Upper lobe of left lung (tissue), 4 donors: ENCODE results near the gene VIT.

Experiments
- EP300 ChIP-seq, 4 donors: sonication (generic); formaldehyde crosslinking; IDR thresholded peaks; one replicate each; pipeline ENCODE4 v1.5.1; 2017; ENCODE audit warnings: antibody characterized with exemption in 4 of 4, control low read depth in 2 of 4
- POLR2A ChIP-seq, 4 donors: fragments of 450-650 bp; IDR thresholded peaks; one replicate each; pipeline ENCODE4 v1.5.1; 2016 to 2017; ENCODE audit warnings: antibody characterized with exemption in 4 of 4, mild to moderate bottlenecking in 2 of 4
- POLR2AphosphoS5 ChIP-seq, 2 donors: sonication (generic); formaldehyde crosslinking; IDR thresholded peaks; one replicate each; pipeline ENCODE4 v1.5.1; 2017; ENCODE audit warnings: antibody characterized with exemption in 2 of 2
- TF ChIP-seq, protein P1 (sequence below), 6 experiments: fragments of 450-650 bp in 4 of 6; fragments of 200-600 bp in 2 of 6; sonication (generic) in 2 of 6; IDR thresholded peaks; one replicate each; pipeline ENCODE4 v1.5.1; 2016 to 2019; ENCODE audit warnings: antibody characterized with exemption in 6 of 6

DNA sequence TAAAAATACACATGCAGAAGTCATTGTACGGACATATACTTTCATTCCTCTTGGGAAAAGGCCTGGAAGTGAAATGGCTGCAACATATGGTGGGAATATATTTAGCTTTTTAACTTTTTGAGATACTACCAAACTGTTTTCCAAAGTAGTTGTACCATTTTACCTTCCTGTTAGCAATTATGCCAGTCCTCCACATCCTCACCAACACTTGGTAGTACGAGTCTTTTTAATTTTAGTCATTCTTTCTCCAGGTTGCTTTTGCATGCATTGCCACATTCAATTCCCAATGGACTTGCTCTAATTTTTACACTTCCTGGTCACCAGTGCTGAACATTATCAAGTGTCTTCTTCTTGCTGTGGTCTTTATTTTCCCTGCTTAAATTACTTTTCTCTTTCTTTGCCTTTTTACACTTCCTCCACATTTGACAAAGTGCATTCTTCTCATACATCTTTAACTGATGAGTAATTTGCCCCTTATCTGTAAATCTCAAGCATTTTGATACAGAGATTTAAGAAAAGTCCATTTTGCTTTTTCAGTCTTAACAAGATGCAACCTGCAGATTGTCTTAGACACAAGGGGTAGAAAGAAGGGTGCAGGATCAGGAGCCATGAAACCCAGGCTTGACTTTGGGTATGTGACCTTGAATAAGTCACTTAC lies 14.5 kb downstream of the VIT start:
- TF ChIP-seq POLR2A (IDR thresholded peaks at IDR 0.05) (no peak), EP300 (IDR thresholded peaks at IDR 0.05) (no peak), POLR2AphosphoS5 (IDR thresholded peaks at IDR 0.05) (no peak)
- TF ChIP-seq, protein P1, sequence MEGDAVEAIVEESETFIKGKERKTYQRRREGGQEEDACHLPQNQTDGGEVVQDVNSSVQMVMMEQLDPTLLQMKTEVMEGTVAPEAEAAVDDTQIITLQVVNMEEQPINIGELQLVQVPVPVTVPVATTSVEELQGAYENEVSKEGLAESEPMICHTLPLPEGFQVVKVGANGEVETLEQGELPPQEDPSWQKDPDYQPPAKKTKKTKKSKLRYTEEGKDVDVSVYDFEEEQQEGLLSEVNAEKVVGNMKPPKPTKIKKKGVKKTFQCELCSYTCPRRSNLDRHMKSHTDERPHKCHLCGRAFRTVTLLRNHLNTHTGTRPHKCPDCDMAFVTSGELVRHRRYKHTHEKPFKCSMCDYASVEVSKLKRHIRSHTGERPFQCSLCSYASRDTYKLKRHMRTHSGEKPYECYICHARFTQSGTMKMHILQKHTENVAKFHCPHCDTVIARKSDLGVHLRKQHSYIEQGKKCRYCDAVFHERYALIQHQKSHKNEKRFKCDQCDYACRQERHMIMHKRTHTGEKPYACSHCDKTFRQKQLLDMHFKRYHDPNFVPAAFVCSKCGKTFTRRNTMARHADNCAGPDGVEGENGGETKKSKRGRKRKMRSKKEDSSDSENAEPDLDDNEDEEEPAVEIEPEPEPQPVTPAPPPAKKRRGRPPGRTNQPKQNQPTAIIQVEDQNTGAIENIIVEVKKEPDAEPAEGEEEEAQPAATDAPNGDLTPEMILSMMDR (IDR thresholded peaks at IDR 0.05): no peak
